Mucosa of rectum (tissue), 2 donors: ENCODE data around the gene ZBTB49.

Experiments
- H3K27ac ChIP-seq, 2 donors: one replicate each; pipeline ENCODE4 v1.7.0; 2013; ENCODE audit warnings: inconsistent platforms in 2 of 2, low read depth in 2 of 2, low read length in 2 of 2
- H3K27me3 ChIP-seq, 2 donors: one replicate each; pipeline ENCODE4 v1.7.0; 2013; ENCODE audit warnings: low read length in 2 of 2; ENCODE audit not compliant: control insufficient read depth in 2 of 2, insufficient read depth in 2 of 2
- H3K36me3 ChIP-seq, 2 donors: one replicate each; pipeline ENCODE4 v1.7.0; 2013; ENCODE audit warnings: low read length in 2 of 2; ENCODE audit not compliant: control insufficient read depth in 2 of 2, insufficient read depth in 2 of 2
- H3K4me1 ChIP-seq, 2 donors: one replicate each; pipeline ENCODE4 v1.7.0; 2013; ENCODE audit warnings: low read length in 2 of 2, mild to moderate bottlenecking in 1 of 2; ENCODE audit not compliant: control insufficient read depth in 2 of 2, insufficient read depth in 2 of 2
- H3K4me3 ChIP-seq, 2 donors: one replicate each; pipeline ENCODE4 v1.7.0; 2013; ENCODE audit warnings: low read length in 2 of 2
- H3K9ac ChIP-seq, 2 donors: one replicate each; pipeline ENCODE4 v1.7.0; 2013; ENCODE audit warnings: low read length in 2 of 2, low read depth in 1 of 2, mild to moderate bottlenecking in 1 of 2
- H3K9me3 ChIP-seq, 2 donors: one replicate each; pipeline ENCODE4 v1.7.0; 2013; ENCODE audit warnings: low read length in 2 of 2; ENCODE audit not compliant: control insufficient read depth in 2 of 2
- donor health status: healthy.
- donor health status: Normal muscosa, but diverticular disease.

The ZBTB49 gene

DNA sequence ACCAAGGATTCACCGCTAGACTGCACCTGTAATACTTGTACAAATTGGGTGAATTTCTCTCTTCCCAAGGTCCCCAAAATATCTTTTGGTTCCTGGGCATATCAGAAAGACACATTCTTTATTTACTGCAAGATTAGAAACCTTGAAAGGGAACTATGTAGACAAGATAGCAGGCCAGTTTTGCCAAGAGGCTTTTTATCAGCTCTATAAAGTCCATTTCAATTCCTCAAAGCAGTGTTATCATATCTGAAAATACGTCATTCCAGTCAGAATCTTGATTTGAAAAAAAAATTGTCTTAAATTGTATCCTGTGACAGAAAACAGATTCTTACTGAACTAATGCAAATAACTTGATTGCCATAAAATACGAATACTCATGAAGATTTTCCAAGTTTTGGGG, 59.8 kb downstream of the ZBTB49 start:
- H3K36me3 ChIP-seq = no peaks in the 10 kb centered on the region
- H3K4me1 ChIP-seq = no peaks in the 10 kb centered on the region
- H3K27me3 ChIP-seq = peaks cover 0 to 4% of the 10 kb centered on the region in 2 donors
- no peak overlapping the region for H3K4me3 ChIP-seq
- no peak overlapping the region for H3K9ac ChIP-seq
- no peaks in the 10 kb centered on the region for H3K9me3 ChIP-seq
- H3K27ac ChIP-seq = no peak overlapping the region

DNA sequence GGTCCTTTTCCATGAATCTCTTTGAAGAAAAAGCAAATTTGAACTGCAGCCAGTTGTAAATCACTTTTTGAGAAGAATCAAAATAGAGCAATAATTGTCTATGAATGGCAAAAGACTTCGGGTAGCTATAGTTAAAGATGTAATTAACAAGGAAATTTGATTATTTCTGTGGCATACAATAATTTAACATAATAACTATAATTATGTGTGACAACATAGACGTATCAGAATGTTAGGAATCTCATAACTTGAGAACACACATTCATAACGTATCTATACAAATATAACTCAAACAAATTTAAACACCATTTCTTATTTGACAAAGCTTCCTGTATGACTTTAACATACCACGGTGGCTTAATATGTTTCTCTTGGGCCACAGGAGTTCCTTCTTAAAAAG, 60.9 kb downstream of the ZBTB49 start:
- no peak overlapping the region for H3K27ac ChIP-seq
- no peaks in the 10 kb centered on the region for H3K4me1 ChIP-seq
- H3K27me3 ChIP-seq = peaks cover 0 to 4% of the 10 kb centered on the region in 2 donors
- no peak overlapping the region for H3K9ac ChIP-seq
- H3K9me3 ChIP-seq = no peaks in the 10 kb centered on the region
- H3K36me3 ChIP-seq = no peaks in the 10 kb centered on the region
- H3K4me3 ChIP-seq = no peak overlapping the region

DNA sequence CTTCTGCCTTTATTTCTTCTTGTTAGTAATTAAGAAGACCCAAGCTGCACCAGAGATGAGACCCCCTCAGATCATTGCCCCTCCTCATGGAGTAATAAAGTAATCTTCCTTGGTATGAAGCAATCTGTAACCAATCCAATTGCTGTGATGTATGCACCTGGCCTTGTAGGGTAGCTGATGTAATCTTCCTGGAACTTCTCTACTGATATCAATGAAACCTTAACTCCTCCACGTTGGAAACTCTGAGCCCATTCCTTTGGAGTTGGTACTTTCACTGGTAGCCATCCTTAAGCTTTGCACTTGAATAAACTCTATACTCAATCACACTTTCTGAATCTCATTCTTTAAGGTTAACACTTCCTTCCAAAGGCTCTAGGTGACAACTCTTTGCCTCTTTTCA, 65.3 kb downstream of the ZBTB49 start:
- H3K4me1 ChIP-seq = no peaks in the 10 kb centered on the region
- H3K27me3 ChIP-seq = peaks cover 0 to 10% of the 10 kb centered on the region in 2 donors
- no peak overlapping the region for H3K27ac ChIP-seq
- no peaks in the 10 kb centered on the region for H3K9me3 ChIP-seq
- H3K4me3 ChIP-seq = no peak overlapping the region
- H3K36me3 ChIP-seq = no peaks in the 10 kb centered on the region
- H3K9ac ChIP-seq = no peak overlapping the region

DNA sequence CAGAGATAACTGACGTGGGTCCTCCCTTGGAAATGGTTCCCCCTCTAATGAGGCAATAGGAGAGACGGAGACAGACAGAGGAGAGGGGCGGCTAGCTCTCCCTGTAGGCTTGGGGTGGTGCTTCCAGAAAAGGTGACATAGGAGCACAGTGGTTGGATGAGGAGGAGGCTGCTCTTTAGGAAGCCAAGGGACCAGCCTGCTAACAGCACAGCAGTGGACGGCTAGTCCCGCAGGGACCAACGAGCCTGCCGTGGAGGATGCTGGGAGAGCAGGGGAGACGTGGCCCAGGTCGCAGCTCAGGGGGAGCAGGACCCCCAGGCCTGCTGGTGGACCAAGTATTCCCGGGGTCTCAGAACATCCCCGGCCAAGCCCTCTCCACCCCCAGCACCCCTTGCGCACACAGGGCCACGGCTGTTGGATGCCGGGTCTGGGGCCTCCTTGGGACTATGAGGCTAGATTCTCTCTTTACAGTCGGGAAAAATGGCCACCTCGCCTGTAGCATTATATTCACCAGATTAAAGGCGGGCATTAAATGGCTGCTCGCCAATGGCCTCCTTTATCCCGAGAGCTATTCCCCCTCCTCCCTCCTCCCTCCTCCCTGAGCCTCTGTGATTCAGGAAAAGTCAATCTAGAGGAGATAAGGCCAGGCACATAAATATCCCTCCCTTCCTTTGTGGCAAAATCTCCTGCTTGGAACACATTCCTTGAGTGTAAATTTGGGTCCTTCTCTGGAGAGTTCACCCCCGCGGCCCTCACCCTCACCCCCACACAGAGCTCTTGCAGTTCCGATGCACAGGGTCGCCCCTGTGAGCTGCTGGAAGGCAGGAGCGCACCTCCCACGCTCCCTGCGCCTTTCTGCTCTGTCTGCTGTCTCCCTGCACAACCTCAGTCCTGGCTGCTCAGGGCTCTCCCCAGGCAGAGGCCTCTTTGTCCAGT, 66.3 kb downstream of the ZBTB49 start:
- Histone ChIP-seq H3K4me1 (no peaks in the 10 kb centered on the region), H3K27ac (no peak overlapping the region), H3K27me3 (peaks cover 0 to 10% of the 10 kb centered on the region in 2 donors), H3K4me3 (no peak overlapping the region), H3K36me3 (no peaks in the 10 kb centered on the region), H3K9me3 (no peaks in the 10 kb centered on the region), H3K9ac (no peak overlapping the region)

DNA sequence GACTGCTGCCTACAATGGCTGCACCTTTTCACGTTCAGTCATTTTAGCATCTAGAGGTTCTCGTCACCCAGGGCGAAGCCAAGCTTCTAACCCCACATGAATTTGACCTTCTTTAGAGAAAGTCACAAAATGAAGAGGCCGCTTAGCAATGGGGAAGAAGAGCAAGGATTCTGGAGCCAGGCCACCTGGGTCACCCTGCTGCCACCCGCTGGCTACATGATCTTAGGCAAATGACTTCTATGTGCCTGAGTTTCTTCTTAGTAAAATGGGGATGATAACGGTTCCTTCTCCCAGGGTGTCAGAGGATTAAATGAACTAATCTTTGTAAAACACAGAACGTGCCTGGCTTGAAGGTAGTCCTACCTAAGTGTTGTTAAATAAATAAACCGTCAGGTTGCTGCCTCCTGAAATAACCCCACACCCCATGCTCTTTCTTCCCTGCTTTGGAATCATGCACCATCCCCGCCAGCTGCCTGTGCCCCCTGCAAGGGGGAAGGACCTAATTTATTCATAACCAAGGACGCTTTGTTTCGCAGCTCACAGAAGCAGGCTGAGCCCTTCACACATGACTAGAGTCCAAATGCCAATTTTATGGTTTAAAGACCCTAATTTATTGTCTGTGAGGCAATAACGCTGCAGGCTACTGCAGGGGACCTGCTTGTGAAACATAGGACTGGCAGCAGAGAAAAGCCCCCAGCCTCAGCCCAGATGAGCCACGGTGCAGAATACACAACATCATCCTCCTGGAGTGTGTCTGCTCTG, 68.2 kb downstream of the ZBTB49 start:
- H3K27me3 ChIP-seq = peaks cover 0 to 10% of the 10 kb centered on the region in 2 donors
- no peaks in the 10 kb centered on the region for H3K9me3 ChIP-seq
- no peak overlapping the region for H3K27ac ChIP-seq
- H3K9ac ChIP-seq = no peak overlapping the region
- no peak overlapping the region for H3K4me3 ChIP-seq
- H3K4me1 ChIP-seq = no peaks in the 10 kb centered on the region
- H3K36me3 ChIP-seq = no peaks in the 10 kb centered on the region

DNA sequence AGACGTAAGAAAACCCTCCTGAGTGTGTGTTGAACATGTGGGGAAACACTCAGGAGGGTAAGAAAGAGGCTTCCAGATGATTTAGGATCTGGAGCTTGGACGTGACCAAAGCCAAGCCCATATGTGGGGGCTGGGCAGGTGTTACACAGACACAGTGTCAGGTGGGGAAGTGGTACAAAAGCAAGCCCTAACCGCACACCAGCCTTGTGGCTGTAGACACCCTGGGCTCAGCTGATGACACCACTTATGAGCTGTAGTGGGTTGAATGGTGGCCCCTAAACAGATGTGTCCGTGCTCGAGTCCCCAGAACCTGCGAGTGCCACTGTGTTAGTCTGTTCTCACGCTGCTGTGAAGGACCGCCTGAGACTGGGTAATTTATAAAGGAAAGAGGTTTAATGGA, 71.8 kb downstream of the ZBTB49 start:
- Histone ChIP-seq H3K4me1 (no peaks in the 10 kb centered on the region), H3K4me3 (no peak overlapping the region), H3K9ac (no peak overlapping the region), H3K9me3 (no peaks in the 10 kb centered on the region), H3K27ac (no peak overlapping the region), H3K36me3 (no peaks in the 10 kb centered on the region), H3K27me3 (peaks cover 0 to 10% of the 10 kb centered on the region in 2 donors)

DNA sequence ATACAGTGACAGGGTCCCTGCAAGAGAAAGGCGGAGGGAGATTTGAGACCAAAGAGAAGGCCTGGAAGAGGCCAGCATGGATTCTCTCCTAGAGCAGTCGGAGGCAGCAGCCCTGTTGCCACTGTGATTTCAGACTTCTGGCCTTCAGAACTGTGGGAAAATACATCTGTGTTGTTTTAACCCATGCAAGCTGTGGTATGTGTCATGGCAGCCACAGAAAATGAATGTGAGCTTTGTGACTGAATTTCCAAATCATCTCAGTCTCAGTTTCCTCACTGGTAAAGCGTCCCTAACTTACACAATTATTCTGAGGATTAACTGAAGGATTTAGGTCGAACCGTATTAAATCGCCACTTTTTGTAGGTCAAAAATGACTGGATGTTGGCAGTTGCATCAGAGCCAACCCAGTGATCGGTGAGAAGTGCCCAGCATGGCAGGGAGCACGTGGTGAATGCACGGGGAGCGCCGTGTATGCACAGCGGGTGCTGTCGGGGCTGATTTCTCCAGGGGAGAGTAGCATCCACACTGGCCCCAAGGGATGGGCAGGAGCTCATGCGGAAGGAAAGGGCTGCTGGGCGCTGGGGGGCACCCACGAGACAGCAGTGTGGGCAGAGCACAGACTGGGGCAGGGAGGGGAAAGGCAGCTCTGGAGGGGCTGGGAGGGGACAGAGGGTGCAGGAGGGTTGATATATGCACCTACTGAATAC, 73.1 kb downstream of the ZBTB49 start:
- Histone ChIP-seq H3K4me3 (no peak overlapping the region), H3K9ac (no peak overlapping the region), H3K27me3 (peaks cover 0 to 5% of the 10 kb centered on the region in 2 donors), H3K36me3 (no peaks in the 10 kb centered on the region), H3K9me3 (no peaks in the 10 kb centered on the region), H3K27ac (no peak overlapping the region), H3K4me1 (no peaks in the 10 kb centered on the region)

DNA sequence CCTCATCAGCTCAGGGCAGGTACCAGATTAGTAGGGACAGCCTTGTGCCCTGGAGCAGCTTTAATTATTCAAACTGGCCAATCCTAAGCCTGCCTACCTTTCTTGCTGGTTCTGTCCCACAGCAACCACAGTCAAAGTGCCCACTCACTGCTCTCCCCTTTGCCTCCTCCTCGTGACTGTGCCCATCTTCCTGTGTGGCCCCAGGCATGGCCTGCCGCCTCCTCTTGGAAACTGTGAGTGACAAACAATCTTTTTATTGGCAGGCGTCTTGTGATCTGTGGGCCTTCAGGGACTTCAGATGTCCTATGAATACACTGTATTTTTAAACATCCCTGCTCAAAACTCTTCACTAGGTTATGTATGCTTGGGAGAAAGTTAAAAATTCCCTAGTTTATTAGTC, 74.0 kb downstream of the ZBTB49 start:
- Histone ChIP-seq H3K4me3 (no peak overlapping the region), H3K4me1 (no peaks in the 10 kb centered on the region), H3K27me3 (no peaks in the 10 kb centered on the region), H3K9ac (no peak overlapping the region), H3K36me3 (no peaks in the 10 kb centered on the region), H3K27ac (no peak overlapping the region), H3K9me3 (no peaks in the 10 kb centered on the region)

DNA sequence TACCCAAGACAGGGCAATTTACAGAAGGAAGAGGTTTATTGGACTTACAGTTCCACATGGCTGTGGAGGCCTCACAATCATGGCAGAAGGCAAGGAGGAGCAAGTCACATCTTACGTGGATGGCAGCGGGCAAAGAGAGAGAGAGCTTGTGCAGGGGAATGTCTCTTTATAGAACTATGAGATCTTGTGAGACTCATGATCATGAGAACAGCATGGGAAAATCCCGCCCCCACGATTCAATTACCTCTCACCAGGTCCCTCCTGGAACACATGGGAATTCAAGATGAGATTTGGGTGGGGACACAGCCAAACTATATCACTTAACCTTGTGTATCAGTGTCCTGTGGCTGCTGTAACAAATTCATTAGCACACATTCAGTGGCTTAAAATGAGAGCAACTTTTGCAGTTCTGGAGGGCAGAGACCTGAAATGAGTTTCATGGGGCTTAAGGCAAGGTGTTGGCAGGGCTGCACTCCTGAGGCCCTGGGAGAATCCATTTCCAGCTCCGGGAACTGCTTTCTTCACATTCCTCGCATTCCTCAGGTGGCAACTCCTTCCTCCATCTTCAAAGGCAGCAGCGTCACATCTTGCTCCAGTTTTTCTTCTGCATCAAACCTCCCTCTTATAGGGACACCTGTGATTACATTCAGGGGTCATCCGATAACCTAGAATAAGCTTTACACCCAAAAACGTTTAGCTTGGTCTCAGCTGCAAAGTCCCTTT, 74.6 kb downstream of the ZBTB49 start:
- Histone ChIP-seq H3K36me3 (no peaks in the 10 kb centered on the region), H3K4me1 (no peaks in the 10 kb centered on the region), H3K27ac (no peak overlapping the region), H3K9ac (no peak overlapping the region), H3K27me3 (no peaks in the 10 kb centered on the region), H3K9me3 (no peaks in the 10 kb centered on the region), H3K4me3 (no peak overlapping the region)
